H1 (cell line): ENCODE results near the gene VIM. TPM values are rescaled to one million over a fixed set of nuclear protein-coding genes. Genes with fewer than 3 reads are reported as not detected.

Experiments
- CTCF ChIA-PET: fragments of 300-600 bp; sonication (Branson Sonifier 250); formaldehyde crosslinking; loops from one replicate; lab custom pipeline; 2021; ENCODE audit not compliant: partially characterized antibody; lab: Charles Lee
- POLR2A ChIA-PET: fragments of 300-600 bp; sonication (Branson Sonifier 250); formaldehyde crosslinking; loops from one replicate; lab custom pipeline; 2021; ENCODE audit warnings: inconsistent platforms; ENCODE audit not compliant: partially characterized antibody; lab: Charles Lee
- DNase-seq, 2 experiments: peaks; one replicate each; pipeline versions ENCODE4 v3.0.0 to v3.0.0-alpha.2; 2010 to 2022; ENCODE audit warnings: low spot score in 2 of 2, low read depth in 1 of 2, mixed read lengths in 1 of 2
- FAIRE-seq: peaks from 2 replicates; lab custom pipeline; 2011; peaks lifted over from hg19 to GRCh38; lab: Jason Lieb, UNC
- H2AFZ ChIP-seq: 2 replicates; pipeline ENCODE4 v1.8.1; 2012; ENCODE audit warnings: low read length, inconsistent platforms
- H2AK5ac ChIP-seq: 2 replicates; pipeline ENCODE4 v1.6.1; 2013; ENCODE audit warnings: low read depth, low read length
- H2BK120ac ChIP-seq: replicated peaks from 2 replicates; pipeline ENCODE3; 2013; ENCODE audit warnings: low read depth, low read length, inconsistent platforms
- H2BK12ac ChIP-seq: 2 replicates; pipeline ENCODE4 v1.6.1; 2013; ENCODE audit warnings: low read depth, low read length
- H2BK15ac ChIP-seq: 2 replicates; pipeline ENCODE4 v1.6.1; 2013; ENCODE audit warnings: low read length
- H2BK20ac ChIP-seq: 2 replicates; pipeline ENCODE4 v1.6.1; 2013; ENCODE audit warnings: low read length
- H2BK5ac ChIP-seq: 2 replicates; pipeline ENCODE4 v1.6.1; 2013; ENCODE audit warnings: low read depth, low read length
- H3K14ac ChIP-seq: 2 replicates; pipeline ENCODE4 v1.6.1; 2013; ENCODE audit warnings: inconsistent platforms; ENCODE audit not compliant: insufficient read length
- H3K18ac ChIP-seq: 2 replicates; pipeline ENCODE4 v1.6.1; 2013; ENCODE audit warnings: low read length; ENCODE audit errors: extremely low read depth
- H3K23ac ChIP-seq: 2 replicates; pipeline ENCODE4 v1.6.1; 2013; ENCODE audit warnings: inconsistent platforms; ENCODE audit not compliant: insufficient read length
- H3K23me2 ChIP-seq: 2 replicates; pipeline ENCODE4 v1.6.1; 2013; ENCODE audit warnings: low read depth, low read length
- H3K27ac ChIP-seq: 2 replicates; pipeline ENCODE4 v1.6.1; 2011; ENCODE audit warnings: low read depth, low read length, inconsistent platforms
- H3K27me3 ChIP-seq, 4 experiments: replicated peaks in 1 of 4; 1 replicate in 1 of 4; 2 replicates in 3 of 4; pipeline versions ENCODE4 v1.6.1 to v1.8.1; 2011 to 2013; ENCODE audit warnings: low read length in 3 of 4, mild to moderate bottlenecking in 3 of 4, inconsistent platforms in 2 of 4, mixed read lengths in 2 of 4, moderate library complexity in 1 of 4; ENCODE audit not compliant: control insufficient read depth in 3 of 4, insufficient read depth in 3 of 4; ENCODE audit errors: extremely low read depth in 1 of 4
- H3K36me3 ChIP-seq, 4 experiments: 2 replicates each; pipeline versions ENCODE4 v1.6.1 to v1.8.1; 2011 to 2013; ENCODE audit warnings: mild to moderate bottlenecking in 4 of 4, low read length in 3 of 4, moderate library complexity in 2 of 4, control low read depth in 1 of 4, inconsistent platforms in 1 of 4; ENCODE audit not compliant: insufficient read depth in 4 of 4, control insufficient read depth in 2 of 4
- H3K4ac ChIP-seq: replicated peaks from 2 replicates; pipeline ENCODE3; 2013; ENCODE audit warnings: low read length, low read depth, mixed read lengths, inconsistent platforms; ENCODE audit not compliant: insufficient read length
- H3K4me1 ChIP-seq, 4 experiments: replicated peaks in 1 of 4; 1 replicate in 1 of 4; 2 replicates in 3 of 4; pipeline versions ENCODE4 v1.6.1 to v1.8.1; 2011 to 2013; ENCODE audit warnings: low read length in 3 of 4, inconsistent platforms in 2 of 4, mixed read lengths in 1 of 4; ENCODE audit not compliant: insufficient read depth in 4 of 4, control insufficient read depth in 3 of 4
- H3K4me2 ChIP-seq, 2 experiments: 2 replicates each; pipeline versions ENCODE4 v1.6.1 to v1.8.1; 2011 to 2013; ENCODE audit warnings: low read depth in 2 of 2, low read length in 2 of 2, control low read depth in 1 of 2, inconsistent platforms in 1 of 2, mild to moderate bottlenecking in 1 of 2; ENCODE audit not compliant: insufficient read depth in 1 of 2
- H3K4me3 ChIP-seq, 4 experiments: fragments of 200-600, 300-600 bp in 1 of 4; sonication (generic), shearing (Covaris generic), sonication (Bioruptor Twin) in 1 of 4; 2 replicates each; pipeline versions ENCODE4 v1.5.1 to v1.8.1; 2011 to 2016; ENCODE audit warnings: low read length in 4 of 4, low read depth in 3 of 4, control low read depth in 2 of 4, inconsistent platforms in 2 of 4, mild to moderate bottlenecking in 2 of 4, mixed read lengths in 1 of 4, moderate library complexity in 1 of 4; ENCODE audit not compliant: insufficient read depth in 2 of 4; ENCODE audit errors: extremely low read depth in 1 of 4
- H3K56ac ChIP-seq: replicated peaks from 2 replicates; pipeline ENCODE3; 2013; ENCODE audit warnings: low read depth, mild to moderate bottlenecking, mixed read lengths, low read length, inconsistent platforms; ENCODE audit not compliant: insufficient read length
- H3K79me1 ChIP-seq: 2 replicates; pipeline ENCODE4 v1.6.1; 2013; ENCODE audit warnings: low read depth, low read length, control low read depth
- H3K79me2 ChIP-seq, 2 experiments: 2 replicates each; pipeline versions ENCODE4 v1.6.1 to v1.8.1; 2012 to 2013; ENCODE audit warnings: low read length in 2 of 2, mild to moderate bottlenecking in 2 of 2, inconsistent platforms in 1 of 2; ENCODE audit not compliant: insufficient read depth in 2 of 2, control insufficient read depth in 1 of 2
- H3K9ac ChIP-seq, 4 experiments: replicated peaks in 1 of 4; 1 replicate in 1 of 4; 2 replicates in 3 of 4; pipeline versions ENCODE4 v1.6.1 to v1.8.1; 2011 to 2013; ENCODE audit warnings: low read depth in 3 of 4, low read length in 3 of 4, control low read depth in 2 of 4, mild to moderate bottlenecking in 2 of 4, moderate library complexity in 2 of 4, inconsistent platforms in 1 of 4; ENCODE audit errors: extremely low read depth in 1 of 4
- H3K9me3 ChIP-seq, 2 experiments: 2 replicates each; pipeline versions ENCODE4 v1.6.1 to v1.8.1; 2012 to 2013; ENCODE audit warnings: mild to moderate bottlenecking in 2 of 2, moderate library complexity in 2 of 2, control low read depth in 1 of 2, inconsistent platforms in 1 of 2, low read depth in 1 of 2, low read length in 1 of 2, mixed read lengths in 1 of 2; ENCODE audit not compliant: insufficient read depth in 2 of 2
- H4K20me1 ChIP-seq, 2 experiments: replicated peaks in 1 of 2; 2 replicates each; pipeline versions ENCODE3 to v1.8.1; 2011 to 2013; ENCODE audit warnings: inconsistent platforms in 2 of 2, low read length in 2 of 2, mild to moderate bottlenecking in 1 of 2; ENCODE audit not compliant: insufficient read depth in 2 of 2, control insufficient read depth in 1 of 2
- H4K5ac ChIP-seq: 2 replicates; pipeline ENCODE4 v1.6.1; 2013; ENCODE audit warnings: low read length, low read depth, mixed read lengths, inconsistent platforms; ENCODE audit not compliant: insufficient read length
- H4K8ac ChIP-seq: 2 replicates; pipeline ENCODE4 v1.8.0; 2013; ENCODE audit warnings: mild to moderate bottlenecking, moderate library complexity, low read length, inconsistent platforms; ENCODE audit not compliant: insufficient read depth; ENCODE audit errors: extremely low read depth
- H4K91ac ChIP-seq: replicated peaks from 2 replicates; pipeline ENCODE3; 2013; ENCODE audit warnings: low read length, mixed read lengths, inconsistent platforms; ENCODE audit not compliant: insufficient read length
- WGBS, 2 experiments: shearing (Covaris generic) in 1 of 2; methylation state at CpG; one replicate each; pipeline versions ENCODE4 v1.1.6 to v1.1.7; 2013 to 2015; ENCODE audit warnings: low lambda C conversion rate in 2 of 2, mixed read lengths in 2 of 2, inconsistent platforms in 1 of 2, low coverage in 1 of 2, missing lambda C conversion rate in 1 of 2; ENCODE audit not compliant: insufficient replicate concordance in 2 of 2, insufficient coverage in 1 of 2, insufficient read length in 1 of 2; ENCODE audit errors: extremely low coverage in 1 of 2, missing lambda C conversion rate in 1 of 2; 5-methylcytosine and 5-hydroxymethylcytosine counted together
- polyA plus RNA-seq, 7 experiments: library from polyadenylated mRNA; depleted of rRNA in 3 of 7; stranded (reverse) in 5 of 7; unstranded in 2 of 7; fragments of >200 nt in 5 of 7; fragments of 200-250 nt in 2 of 7; gene quantifications; 1 replicate in 5 of 7; 2 replicates in 1 of 7; 4 replicates in 1 of 7; pipeline versions ENCODE4 v1.2.1 to v1.2.3, GENCODE V29; 2011 to 2013; ENCODE audit warnings: missing spikeins in 2 of 7, mixed read lengths in 2 of 7
- total RNA-seq: library from RNA; stranded (reverse); fragmentation: NEBNext Ultra II Directional; extraction: Animal tissue kit (Norgen Biotek cat#: 25700); gene quantifications from 2 replicates; pipeline ENCODE4 v1.2.1, GENCODE V29; 2021

VIM gene
- total and polyA plus RNA-seq, 2 of the 8 experiments (the other 6 are each of a cell fraction or from before 2014, with no cell fraction given): 347 to 372 TPM

- Histone ChIP-seq H2BK20ac (no peak overlapping the region), H3K23me2 (no peaks in the 10 kb centered on the region), H2BK120ac (no peak overlapping the region), H4K5ac (no peak overlapping the region), H3K4me2 (no peak overlapping the region), H2BK12ac (no peak overlapping the region), H3K36me3 (peaks cover 0 to 12% (median 7%) of the 10 kb centered on the region in 4 experiments; a peak in 5 of 8 replicates), H3K79me1 (no peaks in the 10 kb centered on the region), H4K8ac (no peak overlapping the region), H4K20me1 (no peaks in the 10 kb centered on the region), H3K9ac (no peak overlapping the region), H4K91ac (no peak overlapping the region), H3K79me2 (no peaks in the 10 kb centered on the region), H2AFZ (no peak overlapping the region), H2BK5ac (no peak overlapping the region), H3K4me3 (no peak overlapping the region), H3K27ac (no peak overlapping the region), H2AK5ac (no peak overlapping the region), H3K14ac (no peak overlapping the region), H3K4me1 (no peaks in the 10 kb centered on the region), H3K56ac (no peak overlapping the region), H3K23ac (no peak overlapping the region), H3K27me3 (no peaks in the 10 kb centered on the region), H3K9me3 (no peaks in the 10 kb centered on the region), H2BK15ac (no peak overlapping the region), H3K18ac (no peak overlapping the region), H3K4ac (no peak overlapping the region)
- 90% methylated on average over 5 of the region's 5 CpGs; no CpG with 5 or more reads in 1 of the 2 experiments for WGBS, 2 experiments
- no peak for FAIRE-seq
- ChIA-PET CTCF (interaction anchor here (0.5 to 1.8 kb wide), 4 partner anchors 27 to 397 kb away, joined by 4 to 7 read pairs (median 4); no protein-coding TSS in a partner anchor), POLR2A (no interaction called here)
- no peak for DNase-seq
Observed at GRCh38 chr10:17241611-17242333, 13.7 kb downstream of the VIM start.
